HFF-Myc (cell line): ENCODE measurements around the gene MMP19.

ENCODE experiments used
- DNase-seq: peaks from one replicate; pipeline ENCODE4 v3.0.0-alpha.2; 2011; ENCODE audit warnings: low read depth; ENCODE audit errors: extremely low read depth
- H3K4me3 ChIP-seq: replicated peaks from 2 replicates; pipeline ENCODE4 v1.5.1; 2011; ENCODE audit warnings: low read depth, mild to moderate bottlenecking, control low read depth, low read length
- TF ChIP-seq, protein P1 (sequence below): IDR thresholded peaks from 2 replicates; pipeline ENCODE4 v1.5.1; 2012; ENCODE audit warnings: mild to moderate bottlenecking, low read depth, low read length, control low read depth; ENCODE audit errors: missing control alignments

The MMP19 gene

DNA sequence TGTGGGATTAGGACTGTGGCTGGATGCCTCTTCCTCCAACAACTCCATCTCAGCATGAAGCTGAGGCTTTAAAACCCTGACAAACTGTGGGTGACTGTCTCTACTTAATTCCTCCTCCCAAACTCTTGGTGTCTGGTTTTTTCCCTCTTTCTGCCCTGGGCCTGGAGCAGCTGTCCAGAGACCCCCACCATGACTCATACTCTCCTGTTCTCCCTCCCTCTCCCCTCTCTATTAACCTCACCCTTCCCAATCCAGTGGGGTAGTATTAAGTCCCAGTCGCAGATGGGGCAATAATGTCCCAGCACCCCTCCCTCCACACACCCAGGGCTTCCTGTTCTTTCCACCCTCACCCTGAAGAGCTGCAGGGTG, 11.3 kb downstream of the MMP19 start:
- TF ChIP-seq, protein P1, sequence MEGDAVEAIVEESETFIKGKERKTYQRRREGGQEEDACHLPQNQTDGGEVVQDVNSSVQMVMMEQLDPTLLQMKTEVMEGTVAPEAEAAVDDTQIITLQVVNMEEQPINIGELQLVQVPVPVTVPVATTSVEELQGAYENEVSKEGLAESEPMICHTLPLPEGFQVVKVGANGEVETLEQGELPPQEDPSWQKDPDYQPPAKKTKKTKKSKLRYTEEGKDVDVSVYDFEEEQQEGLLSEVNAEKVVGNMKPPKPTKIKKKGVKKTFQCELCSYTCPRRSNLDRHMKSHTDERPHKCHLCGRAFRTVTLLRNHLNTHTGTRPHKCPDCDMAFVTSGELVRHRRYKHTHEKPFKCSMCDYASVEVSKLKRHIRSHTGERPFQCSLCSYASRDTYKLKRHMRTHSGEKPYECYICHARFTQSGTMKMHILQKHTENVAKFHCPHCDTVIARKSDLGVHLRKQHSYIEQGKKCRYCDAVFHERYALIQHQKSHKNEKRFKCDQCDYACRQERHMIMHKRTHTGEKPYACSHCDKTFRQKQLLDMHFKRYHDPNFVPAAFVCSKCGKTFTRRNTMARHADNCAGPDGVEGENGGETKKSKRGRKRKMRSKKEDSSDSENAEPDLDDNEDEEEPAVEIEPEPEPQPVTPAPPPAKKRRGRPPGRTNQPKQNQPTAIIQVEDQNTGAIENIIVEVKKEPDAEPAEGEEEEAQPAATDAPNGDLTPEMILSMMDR, result no peak
- no peak for DNase-seq
- H3K4me3 ChIP-seq, result peak overlapping the region; percentile 89

DNA sequence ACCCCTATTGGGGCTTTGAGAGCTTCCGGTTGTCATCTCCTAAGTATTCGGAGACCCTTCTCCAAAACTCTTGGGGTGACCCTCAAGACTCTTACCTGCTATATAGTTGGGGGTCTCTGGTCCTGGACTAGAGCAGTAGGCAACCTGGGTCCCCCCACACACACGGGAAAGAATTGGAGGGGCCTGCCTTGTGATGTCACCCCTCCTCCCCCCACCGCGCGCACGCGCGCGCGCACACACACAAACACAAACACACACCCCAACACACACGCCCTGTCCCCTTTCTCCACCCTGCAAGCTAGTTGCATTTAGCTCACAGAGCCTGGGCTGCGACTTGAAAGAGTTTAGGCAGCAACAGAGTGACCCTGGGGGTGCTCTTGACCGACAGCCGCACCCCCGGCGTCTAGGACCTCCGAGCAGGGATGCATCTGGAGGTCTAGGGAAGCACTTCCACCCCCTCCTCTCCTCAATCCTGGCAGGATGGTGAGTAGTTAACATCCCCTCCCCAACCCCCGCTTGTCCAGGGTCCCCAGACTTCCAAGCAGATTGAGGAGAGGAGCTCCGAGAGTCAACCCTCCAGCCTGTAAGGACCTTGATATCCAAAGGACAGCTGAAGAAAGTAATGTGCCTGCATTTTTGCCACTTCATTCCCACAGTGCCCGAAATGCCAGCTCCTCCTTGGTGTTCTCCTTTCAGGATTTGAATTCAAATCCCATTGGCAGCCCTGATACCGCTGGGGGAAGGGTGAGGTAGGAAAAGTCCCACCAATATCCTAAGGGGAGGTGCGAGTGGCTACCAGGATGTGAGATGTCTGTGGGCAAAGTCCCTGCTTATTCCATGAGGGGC, 11.9 kb downstream of the MMP19 start:
- peak overlapping the region; percentile 89 for H3K4me3 ChIP-seq
- TF ChIP-seq, protein P1, result no peak
- no peak for DNase-seq

DNA sequence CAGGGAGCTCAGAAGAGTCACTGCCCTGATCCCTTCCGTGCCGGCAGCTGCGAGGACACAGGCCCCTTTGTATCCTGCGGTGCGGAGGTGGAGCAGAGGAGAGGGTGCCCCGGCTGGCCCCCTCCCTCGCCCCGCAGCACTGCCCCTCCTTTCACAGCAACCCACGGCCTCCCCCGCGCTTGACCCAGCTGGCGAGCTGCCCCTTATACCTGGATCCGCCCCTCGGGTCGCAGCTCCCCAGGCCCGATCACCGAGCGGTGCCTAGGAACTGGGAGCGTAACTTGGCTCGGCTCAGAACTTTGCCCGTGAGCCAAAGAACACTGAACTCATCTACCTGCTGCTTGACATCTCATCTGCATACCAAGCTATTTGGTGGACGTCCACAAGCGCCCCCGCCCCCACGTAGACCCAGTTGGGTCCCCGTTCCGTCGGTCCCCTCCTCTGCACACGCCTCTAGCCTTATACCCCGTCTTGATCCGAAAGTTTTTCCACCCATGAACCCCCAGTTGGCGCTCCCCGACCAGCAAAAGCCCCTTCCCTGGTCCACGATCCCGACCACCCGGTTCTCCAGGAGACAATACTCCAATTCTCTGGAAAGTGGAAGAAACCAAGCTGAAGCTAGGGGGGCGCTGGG, 12.7 kb downstream of the MMP19 start:
- no peak for DNase-seq
- peak overlapping the region; percentile 89 for H3K4me3 ChIP-seq
- TF ChIP-seq, protein P1, result no peak

DNA sequence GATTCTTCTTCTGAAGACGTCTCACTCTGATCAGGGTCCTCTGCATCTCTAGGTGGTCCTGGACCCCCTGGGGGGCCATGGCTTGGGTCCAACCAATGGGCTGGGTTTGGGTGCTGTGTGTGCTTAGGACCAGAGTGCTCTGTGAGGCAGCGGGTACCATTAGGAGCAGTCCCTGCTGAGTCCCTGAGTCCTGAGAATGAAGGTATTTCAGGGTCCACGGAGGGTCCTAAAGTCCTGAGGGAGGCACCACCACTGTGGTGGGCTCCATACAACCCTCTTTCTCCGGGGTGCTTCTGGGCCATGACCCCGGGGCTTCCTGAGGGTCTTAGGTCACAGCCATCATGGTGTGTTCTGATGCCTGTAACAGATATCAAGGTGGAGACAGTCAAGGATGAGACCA, 14.4 kb downstream of the MMP19 start:
- peak overlapping the region; percentile 89 for H3K4me3 ChIP-seq
- no peak for DNase-seq

DNA sequence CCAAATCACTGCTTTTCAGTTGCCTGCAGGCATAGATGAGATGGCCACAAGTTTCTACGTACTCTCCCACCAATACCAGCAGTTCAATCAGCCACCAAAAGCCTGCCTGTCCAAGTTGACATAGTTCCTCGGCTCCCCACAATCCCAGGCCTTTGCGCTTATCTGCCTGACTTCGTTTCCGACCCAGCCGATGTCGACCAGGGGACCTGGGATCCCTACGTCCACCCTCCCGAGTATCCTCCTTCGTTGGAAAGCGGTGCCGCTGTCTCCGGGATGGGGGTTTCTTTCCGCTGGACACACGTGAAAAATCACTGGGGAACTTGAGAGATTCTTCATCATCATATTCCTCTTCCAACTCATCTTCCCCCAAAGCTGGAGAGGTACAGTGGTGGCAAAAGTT, 14.9 kb downstream of the MMP19 start:
- DNase-seq, result no peak
- H3K4me3 ChIP-seq, result no peak overlapping the region; the same call in 1 of the 2 replicates
- TF ChIP-seq, protein P1, result no peak

More for the DNA sequence above, 14.4 kb downstream of the MMP19 start:
- TF ChIP-seq, protein P1, result no peak

DNA sequence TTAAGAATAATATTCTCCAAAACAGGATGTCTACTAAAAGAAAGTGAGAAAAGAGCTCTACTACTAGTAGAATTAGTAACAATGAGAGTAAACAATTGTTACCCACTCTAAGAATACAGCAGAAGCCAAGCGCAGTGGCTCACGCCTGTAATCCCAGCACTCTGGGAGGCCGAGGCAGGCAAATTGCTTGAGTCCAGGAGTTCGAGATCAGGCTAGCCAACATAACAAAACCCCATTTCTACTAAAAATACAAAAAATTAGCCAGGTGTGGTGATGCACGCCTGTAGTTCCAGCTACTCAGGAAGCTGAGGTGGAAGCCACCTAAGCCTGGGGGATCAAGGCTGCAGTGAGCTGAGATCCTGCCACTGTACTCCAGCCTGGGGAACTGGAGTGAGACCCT, 18.0 kb downstream of the MMP19 start:
- no peak overlapping the region for H3K4me3 ChIP-seq
- TF ChIP-seq, protein P1, result no peak
- DNase-seq, result no peak
